Activated T-cell treated with anti-CD3 and anti-CD28 coated beads, Interleukin-2, amount 50 U/mL, for 4 hours (primary cell): ENCODE measurements around the gene RIT2. TPM values are rescaled to one million over a fixed set of nuclear protein-coding genes. Genes with fewer than 3 reads are reported as not detected.

Source experiments
- ATAC-seq, 2 donors: fragments of 200-7000 bp; cut with Tn5 transposase; one replicate each; pipeline ENCODE4 v1.10.0; 2021
- DNase-seq: peaks from one replicate; pipeline ENCODE4 v3.0.0-alpha.2; 2020
- H3K27me3 Mint-ChIP-seq: one replicate; pipeline ENCODE4 v1.8.0; 2021; ENCODE audit warnings: low read depth, mixed read lengths
- H3K36me3 Mint-ChIP-seq: one replicate; pipeline ENCODE4 v1.8.0; 2022; ENCODE audit warnings: mixed read lengths; ENCODE audit not compliant: insufficient read depth
- H3K4me1 Mint-ChIP-seq: one replicate; pipeline ENCODE4 v1.8.0; 2021; ENCODE audit warnings: low read depth, mixed read lengths
- H3K4me3 Mint-ChIP-seq: one replicate; pipeline ENCODE4 v1.8.0; 2021; ENCODE audit warnings: mild to moderate bottlenecking, moderate library complexity, mixed read lengths
- H3K9me3 Mint-ChIP-seq: one replicate; pipeline ENCODE4 v1.8.0; 2021; ENCODE audit warnings: mixed read lengths
- total RNA-seq, 3 donors: library from RNA; stranded (reverse); gene quantifications; one replicate each; pipeline ENCODE4 v1.2.1, GENCODE V29; 2021

The RIT2 gene
- total RNA-seq, 3 donors from 2014 or later = not detected

DNA sequence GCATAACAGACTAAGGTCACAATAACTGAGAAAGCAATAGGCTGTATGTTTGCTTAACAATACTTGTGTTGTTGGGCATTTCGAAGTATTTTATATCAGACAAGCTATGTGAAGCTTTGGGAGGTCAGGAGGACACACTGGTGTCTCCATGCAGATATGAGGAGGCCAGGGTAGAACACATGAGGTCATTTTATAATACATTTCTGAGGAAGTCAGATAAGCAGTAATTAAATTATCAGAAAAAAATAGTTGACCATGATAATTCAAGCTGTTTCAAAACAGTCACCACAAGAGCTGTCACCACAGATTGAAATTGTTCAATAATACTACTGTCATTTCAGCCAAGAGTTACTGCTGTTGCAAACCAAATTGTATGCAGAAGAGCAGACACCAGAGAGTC, 160.6 kb downstream of the RIT2 start:
- H3K9me3 Mint-ChIP-seq = peaks cover 12% of the 10 kb centered on the region
- DNase-seq = no peak
- H3K4me3 Mint-ChIP-seq = no peak overlapping the region
- no peaks in the 10 kb centered on the region for H3K4me1 Mint-ChIP-seq
- no peaks in the 10 kb centered on the region for H3K27me3 Mint-ChIP-seq
- ATAC-seq = no peak
- H3K36me3 Mint-ChIP-seq = no peaks in the 10 kb centered on the region

DNA sequence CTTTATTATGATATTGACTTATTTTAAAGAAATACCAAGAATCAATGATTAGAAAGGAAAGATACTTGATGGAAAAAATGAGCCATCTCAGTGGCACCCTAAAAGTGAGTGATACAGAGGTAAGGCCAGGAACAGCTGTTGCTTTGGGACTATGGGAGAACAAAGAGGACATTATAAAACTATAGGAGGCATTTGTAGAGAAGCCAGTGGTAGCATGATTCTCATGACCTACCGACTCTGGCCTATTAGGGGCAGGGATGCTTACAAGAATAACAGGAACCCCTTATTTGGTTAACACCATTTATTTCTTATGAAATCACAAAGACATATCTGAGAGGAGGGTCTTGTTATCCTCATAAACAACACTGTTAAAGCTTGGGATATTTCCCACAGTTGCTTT, 162.2 kb downstream of the RIT2 start:
- Mint-ChIP-seq H3K36me3 (no peaks in the 10 kb centered on the region), H3K9me3 (peaks cover 7% of the 10 kb centered on the region), H3K4me3 (no peak overlapping the region), H3K27me3 (no peaks in the 10 kb centered on the region), H3K4me1 (no peaks in the 10 kb centered on the region)
- no peak for ATAC-seq
- no peak for DNase-seq

DNA sequence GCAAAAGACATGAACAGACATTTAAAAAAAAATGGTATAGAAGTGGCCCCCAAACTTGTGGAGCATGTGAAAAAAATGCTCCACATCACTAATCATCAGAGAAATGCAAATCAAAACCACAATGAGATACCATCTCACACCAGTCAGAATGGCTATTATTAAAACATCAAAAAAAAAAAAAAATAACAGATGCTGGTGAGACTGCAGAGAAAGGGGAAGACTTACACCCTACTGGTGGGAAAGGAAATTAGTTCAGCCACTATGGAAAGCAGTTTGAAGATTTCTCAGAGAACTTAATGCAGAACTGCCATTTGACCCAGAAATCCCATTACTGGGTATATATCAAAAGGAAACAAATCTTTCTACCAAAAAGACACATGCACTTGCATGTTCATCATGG, 164.8 kb downstream of the RIT2 start:
- no peak overlapping the region for H3K4me3 Mint-ChIP-seq
- DNase-seq (no peak), ATAC-seq (no peak)
- H3K9me3 Mint-ChIP-seq = peaks cover 4% of the 10 kb centered on the region
- no peaks in the 10 kb centered on the region for H3K4me1 Mint-ChIP-seq
- H3K36me3 Mint-ChIP-seq = no peaks in the 10 kb centered on the region
- H3K27me3 Mint-ChIP-seq = no peaks in the 10 kb centered on the region

DNA sequence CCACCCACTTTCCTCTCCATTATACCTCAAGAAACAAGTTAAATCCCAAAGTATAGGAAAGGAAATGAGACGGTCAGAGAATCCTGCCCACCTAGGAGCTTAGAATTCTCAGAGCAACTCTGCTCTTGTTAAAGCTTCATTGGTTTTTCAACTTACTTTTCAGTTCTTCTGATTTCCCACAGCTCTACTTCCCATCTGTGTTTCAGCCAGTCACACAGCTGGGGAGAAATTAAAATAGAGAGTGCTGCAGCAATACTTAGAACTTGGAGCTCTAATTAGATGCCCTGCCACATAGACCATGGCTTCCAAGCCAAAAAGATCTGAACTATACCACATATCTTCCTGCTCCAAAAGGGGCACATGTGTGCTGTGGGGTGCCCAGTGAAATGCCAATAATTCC, 166.7 kb downstream of the RIT2 start:
- Mint-ChIP-seq H3K4me1 (no peaks in the 10 kb centered on the region), H3K4me3 (no peak overlapping the region), H3K27me3 (no peaks in the 10 kb centered on the region), H3K9me3 (peaks cover 15% of the 10 kb centered on the region), H3K36me3 (no peaks in the 10 kb centered on the region)
- DNase-seq = no peak
- no peak for ATAC-seq

DNA sequence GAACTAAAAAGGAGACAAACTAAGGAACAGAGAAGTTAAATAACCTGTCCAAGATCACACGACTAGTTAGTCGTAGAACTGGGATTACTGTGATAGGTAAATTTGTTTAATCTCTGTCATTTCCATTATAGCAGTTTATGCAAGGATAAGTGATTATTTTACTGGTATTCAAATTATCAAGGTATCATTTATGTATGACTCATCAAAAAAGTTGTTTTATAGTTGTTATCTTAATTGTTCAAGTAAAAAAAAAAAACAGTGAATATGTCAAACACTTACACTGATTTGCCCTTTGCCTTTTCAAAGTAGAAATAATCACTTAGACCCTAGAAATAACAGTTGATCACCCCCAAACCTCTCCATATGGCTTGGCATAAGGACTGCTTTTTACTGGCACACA, 173.6 kb downstream of the RIT2 start:
- no peak overlapping the region for H3K4me3 Mint-ChIP-seq
- DNase-seq = no peak
- H3K36me3 Mint-ChIP-seq = no peaks in the 10 kb centered on the region
- no peaks in the 10 kb centered on the region for H3K4me1 Mint-ChIP-seq
- no peaks in the 10 kb centered on the region for H3K27me3 Mint-ChIP-seq
- H3K9me3 Mint-ChIP-seq = peaks cover 17% of the 10 kb centered on the region
- ATAC-seq = no peak

DNA sequence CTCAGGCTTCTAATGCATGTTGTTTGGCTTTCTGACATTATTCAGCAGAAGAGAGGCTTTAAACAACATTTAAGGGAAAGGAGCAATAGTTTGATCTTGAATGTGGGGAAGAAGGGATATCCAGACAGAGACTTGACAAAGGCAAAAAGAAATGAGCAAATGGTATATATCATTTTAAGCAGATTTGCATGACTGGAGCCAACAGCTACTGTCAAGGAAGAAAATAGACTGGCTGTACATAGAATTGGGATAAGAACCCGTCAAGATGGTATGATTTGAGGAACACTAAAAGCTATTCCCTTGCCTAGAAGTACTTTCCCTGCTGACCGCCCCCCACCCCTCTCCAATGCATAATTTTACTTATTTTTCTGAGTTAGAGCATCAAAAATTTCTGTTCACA, 174.5 kb downstream of the RIT2 start:
- ATAC-seq (no peak), DNase-seq (no peak)
- no peaks in the 10 kb centered on the region for H3K27me3 Mint-ChIP-seq
- H3K4me1 Mint-ChIP-seq = no peaks in the 10 kb centered on the region
- H3K4me3 Mint-ChIP-seq = no peak overlapping the region
- no peaks in the 10 kb centered on the region for H3K36me3 Mint-ChIP-seq
- peaks cover 17% of the 10 kb centered on the region for H3K9me3 Mint-ChIP-seq

DNA sequence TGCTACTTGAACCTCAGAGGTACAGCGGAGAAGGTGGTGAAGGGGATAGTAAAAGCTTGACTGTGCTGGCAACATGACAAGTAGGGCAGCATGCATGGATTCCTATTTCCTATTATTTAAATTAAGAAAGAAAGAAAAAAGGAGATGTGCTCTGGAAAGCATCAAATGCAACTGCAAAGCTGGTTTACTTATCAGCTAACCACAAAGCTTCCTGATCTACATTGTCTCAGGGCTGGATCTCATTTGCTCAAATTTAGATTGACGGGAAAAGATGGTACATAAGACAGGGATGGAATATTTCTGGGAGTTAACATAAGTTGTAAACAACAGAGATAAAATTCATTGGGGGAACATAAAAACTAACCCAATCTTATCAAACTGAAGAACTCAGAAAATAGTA, 178.0 kb downstream of the RIT2 start:
- Mint-ChIP-seq H3K4me3 (no peak overlapping the region), H3K4me1 (no peaks in the 10 kb centered on the region), H3K27me3 (no peaks in the 10 kb centered on the region), H3K9me3 (peaks cover 8% of the 10 kb centered on the region), H3K36me3 (no peaks in the 10 kb centered on the region)
- ATAC-seq (no peak), DNase-seq (no peak)

DNA sequence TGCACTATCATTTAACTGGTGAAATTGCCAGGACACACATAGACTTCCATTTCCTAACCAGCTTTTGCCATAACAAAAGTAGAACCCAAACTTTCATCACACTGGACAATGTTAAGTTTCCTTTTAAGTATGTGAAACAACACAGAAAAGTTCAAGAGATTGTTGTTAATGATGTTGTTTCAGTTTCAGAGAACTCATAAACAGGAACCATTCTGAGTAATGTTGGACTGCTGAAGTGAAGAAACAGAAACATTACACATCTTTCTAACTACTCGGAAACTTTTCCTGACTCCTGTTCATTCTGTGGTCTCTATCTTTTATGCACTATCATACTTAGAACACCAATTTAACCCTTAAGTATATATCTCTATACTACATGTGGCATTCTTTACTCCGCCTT, 179.2 kb downstream of the RIT2 start:
- Mint-ChIP-seq H3K4me1 (no peaks in the 10 kb centered on the region), H3K9me3 (peaks cover 9% of the 10 kb centered on the region), H3K36me3 (no peaks in the 10 kb centered on the region), H3K4me3 (no peak overlapping the region), H3K27me3 (no peaks in the 10 kb centered on the region)
- ATAC-seq = no peak
- DNase-seq = no peak

DNA sequence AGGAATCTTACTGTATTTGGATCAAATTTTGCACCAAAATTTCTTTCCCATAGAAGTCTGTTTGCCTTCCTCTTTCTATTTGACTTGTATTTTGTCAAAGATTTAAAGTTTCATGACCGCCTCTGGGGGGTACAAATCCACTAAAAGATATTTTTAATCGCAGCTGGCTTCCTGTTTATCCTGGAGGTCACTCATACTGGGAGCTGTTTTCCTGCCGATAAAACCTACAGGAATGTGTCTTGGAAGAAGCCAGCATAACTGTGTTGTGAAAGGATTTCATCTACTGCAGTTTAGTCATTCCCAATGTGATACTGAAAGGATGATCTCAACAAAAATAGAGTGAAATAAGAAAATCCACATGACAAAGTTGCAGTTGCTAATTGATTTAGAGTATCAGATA, 184.0 kb downstream of the RIT2 start:
- Mint-ChIP-seq H3K36me3 (no peaks in the 10 kb centered on the region), H3K4me1 (no peaks in the 10 kb centered on the region), H3K4me3 (no peak overlapping the region), H3K9me3 (peaks cover 13% of the 10 kb centered on the region), H3K27me3 (no peaks in the 10 kb centered on the region)
- DNase-seq = no peak
- ATAC-seq = no peak

DNA sequence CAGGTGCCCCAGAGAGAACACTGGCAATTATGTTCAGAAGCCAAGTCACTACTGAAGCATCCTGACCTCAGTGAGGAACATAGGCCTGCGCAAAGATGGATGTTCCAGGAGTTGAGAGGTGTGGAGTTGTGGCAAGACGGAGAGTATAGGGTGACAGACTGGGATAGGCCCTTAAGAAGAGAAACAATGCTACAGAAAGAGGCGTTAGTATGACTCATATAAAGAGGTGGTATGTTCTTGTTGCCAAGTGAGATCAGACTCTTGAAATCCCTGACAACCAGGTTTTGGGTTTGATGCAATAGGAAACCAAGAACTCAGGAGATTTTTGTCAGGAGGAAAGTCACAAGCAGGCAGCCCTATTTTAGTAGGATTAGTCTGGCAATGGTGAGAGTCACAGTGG, 185.6 kb downstream of the RIT2 start:
- ATAC-seq = no peak
- no peak for DNase-seq
- no peak overlapping the region for H3K4me3 Mint-ChIP-seq
- H3K9me3 Mint-ChIP-seq = peaks cover 13% of the 10 kb centered on the region
- no peaks in the 10 kb centered on the region for H3K4me1 Mint-ChIP-seq
- no peaks in the 10 kb centered on the region for H3K27me3 Mint-ChIP-seq
- H3K36me3 Mint-ChIP-seq = no peaks in the 10 kb centered on the region

DNA sequence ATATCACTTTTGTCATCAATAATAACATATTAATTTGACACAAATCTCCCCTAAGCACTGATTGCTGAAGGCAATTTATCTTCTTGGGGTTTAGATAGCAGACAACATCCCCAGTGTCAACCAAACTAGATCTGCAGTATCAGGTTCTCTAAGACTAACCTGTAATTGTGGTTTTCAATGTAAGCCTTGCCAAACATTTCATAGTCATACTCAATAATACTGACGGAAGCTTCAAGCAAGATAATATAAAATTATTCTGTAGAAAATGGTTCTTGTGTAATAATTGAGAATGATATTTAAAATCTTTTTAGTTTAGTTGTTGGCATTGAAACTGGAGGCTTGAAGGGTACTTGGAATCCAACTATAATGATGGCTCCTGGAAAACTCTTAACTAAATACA, 186.3 kb downstream of the RIT2 start:
- ATAC-seq (no peak), DNase-seq (no peak)
- H3K4me3 Mint-ChIP-seq = no peak overlapping the region
- peaks cover 13% of the 10 kb centered on the region for H3K9me3 Mint-ChIP-seq
- H3K27me3 Mint-ChIP-seq = no peaks in the 10 kb centered on the region
- H3K4me1 Mint-ChIP-seq = no peaks in the 10 kb centered on the region
- H3K36me3 Mint-ChIP-seq = no peaks in the 10 kb centered on the region

DNA sequence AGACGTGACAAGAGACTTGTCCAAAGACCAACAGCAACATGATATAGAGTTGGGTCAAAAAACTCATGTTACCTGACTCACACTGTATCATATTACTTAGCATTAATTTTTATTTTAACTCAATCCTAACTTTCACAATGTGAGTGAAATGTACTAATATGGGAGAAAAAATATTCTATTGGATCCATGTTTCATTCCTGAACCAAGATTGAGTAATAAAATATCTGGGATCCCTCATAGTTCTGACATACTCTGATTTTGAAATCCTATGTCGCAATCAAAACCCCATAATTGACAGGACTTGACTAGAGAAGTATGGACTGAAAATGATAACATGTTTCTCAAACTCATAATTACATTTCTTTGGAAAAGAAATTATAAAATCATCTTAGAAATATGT, 190.4 kb downstream of the RIT2 start:
- Mint-ChIP-seq H3K36me3 (no peaks in the 10 kb centered on the region), H3K27me3 (no peaks in the 10 kb centered on the region), H3K9me3 (peaks cover 8% of the 10 kb centered on the region), H3K4me1 (no peaks in the 10 kb centered on the region), H3K4me3 (no peak overlapping the region)
- DNase-seq (no peak), ATAC-seq (no peak)

DNA sequence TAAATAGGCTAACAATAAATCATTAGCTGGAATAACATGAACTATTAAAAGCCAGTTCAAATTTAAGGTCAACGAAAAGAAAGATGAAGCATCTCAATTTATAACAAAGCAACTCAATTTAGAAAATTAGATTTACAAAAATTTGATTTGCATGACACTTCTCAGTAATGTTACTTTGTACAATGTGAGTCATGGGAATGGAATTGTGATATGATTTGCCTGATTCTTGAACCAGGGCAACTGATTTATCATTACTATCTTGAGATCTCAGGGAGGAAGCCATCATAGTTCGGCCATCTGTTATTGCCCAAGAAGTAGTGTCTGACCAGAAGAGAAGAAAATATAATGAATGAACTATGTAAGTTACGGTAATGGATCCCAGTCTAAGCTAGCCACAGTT, 193.1 kb downstream of the RIT2 start:
- Mint-ChIP-seq H3K36me3 (no peaks in the 10 kb centered on the region), H3K4me3 (no peak overlapping the region), H3K4me1 (no peaks in the 10 kb centered on the region), H3K27me3 (no peaks in the 10 kb centered on the region), H3K9me3 (peaks cover 8% of the 10 kb centered on the region)
- ATAC-seq = no peak
- DNase-seq = no peak

DNA sequence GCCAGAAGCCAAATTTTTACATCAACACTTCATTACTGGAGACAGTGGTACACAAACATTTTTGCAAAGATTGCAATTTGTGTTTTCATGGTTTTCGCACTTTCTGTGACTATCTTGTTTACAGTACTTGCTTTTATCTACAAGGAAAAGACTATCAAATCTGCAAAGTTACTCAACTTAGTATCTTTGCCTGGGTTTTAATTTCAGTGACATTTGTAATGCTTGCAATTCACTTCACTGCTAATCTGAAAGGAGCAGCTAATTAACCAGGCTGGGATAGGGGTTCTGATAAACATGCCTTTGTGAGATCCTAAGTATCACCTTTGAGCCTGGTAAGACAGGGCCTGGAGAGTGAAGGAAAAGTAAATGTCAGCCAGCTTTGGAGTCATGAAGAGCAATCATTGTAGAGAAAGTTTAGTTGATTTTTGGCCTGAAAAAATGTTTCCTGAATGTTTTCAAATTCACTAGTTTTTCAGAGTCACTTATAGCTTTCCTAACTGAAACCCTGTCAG, 194.2 kb downstream of the RIT2 start:
- no peaks in the 10 kb centered on the region for H3K4me1 Mint-ChIP-seq
- no peak for DNase-seq
- H3K36me3 Mint-ChIP-seq = no peaks in the 10 kb centered on the region
- peaks cover 11% of the 10 kb centered on the region for H3K9me3 Mint-ChIP-seq
- no peak for ATAC-seq
- H3K27me3 Mint-ChIP-seq = no peaks in the 10 kb centered on the region
- no peak overlapping the region for H3K4me3 Mint-ChIP-seq

DNA sequence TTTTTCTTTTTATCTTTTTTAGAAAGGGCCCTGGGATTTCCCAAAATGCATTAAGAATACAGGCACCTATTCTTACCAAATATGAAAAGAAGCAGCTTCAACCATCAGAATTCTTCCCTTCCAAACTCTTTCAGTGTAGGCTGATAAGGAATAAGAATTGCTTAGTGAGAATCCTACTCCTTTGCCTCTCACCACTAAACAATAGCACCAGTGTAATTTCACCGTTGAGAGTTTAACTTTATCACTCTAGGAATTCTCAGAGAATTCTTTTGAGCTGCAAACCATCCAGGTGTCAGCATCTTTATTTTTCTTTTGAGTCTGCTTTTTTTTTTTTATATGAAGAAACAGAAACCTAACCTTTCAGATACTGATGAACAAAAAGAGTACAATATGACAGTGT, 194.9 kb downstream of the RIT2 start:
- ATAC-seq (no peak), DNase-seq (no peak)
- Mint-ChIP-seq H3K4me1 (no peaks in the 10 kb centered on the region), H3K36me3 (no peaks in the 10 kb centered on the region), H3K9me3 (peaks cover 11% of the 10 kb centered on the region), H3K27me3 (no peaks in the 10 kb centered on the region), H3K4me3 (no peak overlapping the region)

DNA sequence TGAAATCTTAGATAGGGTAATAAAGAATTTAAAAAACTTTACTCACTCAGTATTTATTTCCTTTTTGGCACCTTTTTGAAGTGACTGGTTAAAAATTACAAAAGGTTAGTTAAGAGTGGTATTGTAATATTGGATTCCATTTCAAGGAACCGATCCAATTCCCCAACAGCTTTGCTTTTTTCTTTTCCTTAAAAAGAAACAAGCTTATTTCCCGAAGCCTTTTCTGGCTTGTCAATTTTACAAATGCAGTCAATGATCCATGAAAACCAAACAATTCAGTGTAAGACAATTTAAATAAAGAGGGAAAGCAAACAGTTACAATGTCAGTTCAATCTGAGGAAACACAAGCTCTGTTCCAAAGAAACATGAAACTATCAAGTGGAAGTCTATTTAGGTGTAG, 200.2 kb downstream of the RIT2 start:
- no peaks in the 10 kb centered on the region for H3K36me3 Mint-ChIP-seq
- H3K4me3 Mint-ChIP-seq = no peak overlapping the region
- no peak for DNase-seq
- no peaks in the 10 kb centered on the region for H3K4me1 Mint-ChIP-seq
- ATAC-seq = no peak
- no peaks in the 10 kb centered on the region for H3K27me3 Mint-ChIP-seq
- peaks cover 14% of the 10 kb centered on the region for H3K9me3 Mint-ChIP-seq
